Stimulated activated CD4-positive, alpha-beta T cell treated with anti-CD3 and anti-CD28 coated beads, TNF-alpha, amount 100 ng/mL, for 1 hour (primary cell): ENCODE results near the gene USP12.

Experiments
- DNase-seq, 3 donors: peaks; one replicate each; pipeline ENCODE4 v3.0.0-alpha.2; 2020; ENCODE audit warnings: low read depth in 3 of 3, low spot score in 1 of 3

USP12 gene

GRCh38 chr13:27186295-27186694 lies 14.7 kb upstream of the USP12 start:
- DNase-seq = no peak

- DNase-seq = no peak
Observed at GRCh38 chr13:27183561-27184147, 12.0 kb upstream of the USP12 start.

DNA sequence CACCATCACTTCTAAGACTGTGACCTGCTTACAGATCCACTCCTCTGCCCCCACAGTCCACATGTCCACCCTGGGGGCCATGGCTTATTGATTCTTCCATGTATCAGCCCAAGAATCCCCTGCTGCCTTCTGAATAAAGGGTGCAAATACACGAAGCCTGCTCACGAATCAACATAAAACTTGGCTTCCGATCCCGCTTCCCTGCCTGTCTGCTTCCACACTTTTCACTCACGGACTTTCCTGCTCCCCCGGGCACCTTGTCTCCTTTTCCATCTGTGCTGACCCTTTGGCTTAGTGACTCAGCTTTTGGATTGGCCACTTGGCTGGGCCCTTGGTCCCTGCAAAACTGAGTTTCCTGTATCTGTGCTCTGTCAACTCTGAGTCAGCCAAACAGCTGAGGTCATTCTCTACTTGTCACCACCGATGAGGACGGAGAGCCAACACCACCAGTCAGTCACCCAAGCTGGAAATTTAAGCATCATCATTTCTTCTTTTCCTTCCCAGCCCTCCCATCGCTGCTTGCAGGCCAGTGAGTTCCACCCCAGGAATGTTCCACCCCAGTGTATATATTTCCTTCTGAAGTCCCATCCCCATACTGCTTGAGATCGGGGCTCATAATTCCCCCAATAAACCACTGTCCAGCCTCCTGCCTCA lies 11.4 kb upstream of the USP12 start:
- DNase-seq = no peak

DNA sequence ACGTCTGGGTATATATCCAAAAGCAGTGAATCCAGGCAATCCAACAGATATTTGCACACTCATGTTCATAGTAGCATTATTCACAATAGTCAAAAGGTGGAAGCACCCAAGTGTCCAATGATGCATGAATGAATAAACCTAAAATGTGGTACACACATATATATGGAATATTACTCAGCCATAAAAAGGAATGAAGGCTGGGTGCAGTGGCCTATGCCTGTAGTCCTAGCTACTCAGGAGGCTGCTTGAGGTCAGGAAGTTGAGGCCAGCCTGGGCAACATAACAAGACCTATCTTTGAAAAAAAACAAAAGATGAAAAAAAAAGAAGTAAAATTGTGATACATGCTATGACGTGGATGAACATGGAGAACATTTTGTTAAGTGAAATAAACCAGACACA lies 10.4 kb upstream of the USP12 start:
- no peak for DNase-seq

- DNase-seq = no peak
Observed at GRCh38 chr13:27177852-27178251, 6.2 kb upstream of the USP12 start.

- no peak for DNase-seq
Observed at GRCh38 chr13:27176470-27177410, 5.1 kb upstream of the USP12 start.

GRCh38 chr13:27174766-27175455 lies 3.3 kb upstream of the USP12 start:
- DNase-seq = no peak

- DNase-seq = no peak
Observed at GRCh38 chr13:27172495-27172842, 858 bp upstream of the USP12 start.

- DNase-seq = peak; percentile 82 to 87 (median 86)
Observed at GRCh38 chr13:27171827-27172494, 350 bp upstream of the USP12 start.

GRCh38 chr13:27170516-27171243 lies 931 bp downstream of the USP12 start:
- DNase-seq = peak in 1 of 3 donors; percentile 22

- no peak for DNase-seq
Observed at GRCh38 chr13:27170221-27170515, 1.4 kb downstream of the USP12 start.

- DNase-seq = no peak
Observed at GRCh38 chr13:27168906-27169657, 2.5 kb downstream of the USP12 start.

DNA sequence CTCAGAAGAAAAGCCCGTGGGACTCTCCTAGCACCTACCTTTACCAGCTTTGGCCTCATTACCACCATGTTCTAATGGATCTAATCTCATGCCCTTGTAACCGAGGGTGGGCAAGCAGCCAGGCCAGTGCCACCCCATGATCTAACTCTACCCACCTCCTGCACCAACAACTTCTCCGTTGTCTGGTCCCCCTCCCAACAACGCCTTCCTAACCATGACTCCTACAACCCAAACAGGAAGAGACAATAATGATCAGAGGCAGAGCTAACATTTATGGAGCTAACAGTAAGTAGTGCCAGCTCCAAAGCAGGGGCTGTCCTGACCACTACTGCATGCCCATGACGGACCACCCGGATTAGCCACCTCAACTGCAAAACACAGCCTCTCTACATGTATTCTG lies 3.5 kb downstream of the USP12 start:
- DNase-seq = no peak

GRCh38 chr13:27166313-27166712 lies 5.3 kb downstream of the USP12 start:
- DNase-seq = no peak

DNA sequence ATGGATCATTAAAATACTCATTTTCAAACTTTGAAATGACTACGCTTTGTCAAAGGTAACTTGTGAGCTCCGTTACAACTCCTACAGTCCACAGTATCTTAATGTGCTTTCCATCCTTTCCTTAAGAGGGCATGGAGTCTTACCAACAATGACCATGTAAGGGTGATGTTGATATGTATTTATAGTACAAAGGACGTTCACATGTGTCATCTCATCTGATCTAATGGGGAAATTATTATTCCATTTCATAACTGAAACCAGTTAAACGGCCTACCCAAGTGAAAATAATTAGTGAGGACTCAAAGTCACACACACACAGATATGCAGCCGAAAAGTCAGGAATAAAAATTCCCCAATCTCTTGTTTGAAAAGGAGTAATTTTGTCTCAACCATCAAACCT lies 9.6 kb downstream of the USP12 start:
- no peak for DNase-seq

DNA sequence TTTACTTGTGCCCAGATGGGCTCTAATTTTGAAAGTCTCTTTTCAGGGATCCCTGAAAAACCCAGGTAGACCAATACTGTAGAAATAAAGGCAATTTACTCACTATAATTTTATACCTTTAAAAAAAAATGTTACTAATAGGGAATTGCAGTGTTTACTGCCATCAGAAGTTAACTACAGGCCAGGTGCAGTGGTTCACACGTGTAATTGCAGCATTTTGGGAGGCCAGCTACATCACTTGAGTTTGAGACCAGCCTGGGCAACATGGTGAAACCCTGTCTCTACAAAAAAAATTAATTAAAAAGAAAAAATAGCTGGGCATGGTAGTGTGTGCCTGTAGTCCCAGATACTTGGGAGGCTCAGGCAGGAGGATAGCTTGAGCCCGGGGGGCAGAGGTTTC lies 10.2 kb downstream of the USP12 start:
- no peak for DNase-seq

GRCh38 chr13:27160657-27161295 lies 10.8 kb downstream of the USP12 start:
- no peak for DNase-seq

DNA sequence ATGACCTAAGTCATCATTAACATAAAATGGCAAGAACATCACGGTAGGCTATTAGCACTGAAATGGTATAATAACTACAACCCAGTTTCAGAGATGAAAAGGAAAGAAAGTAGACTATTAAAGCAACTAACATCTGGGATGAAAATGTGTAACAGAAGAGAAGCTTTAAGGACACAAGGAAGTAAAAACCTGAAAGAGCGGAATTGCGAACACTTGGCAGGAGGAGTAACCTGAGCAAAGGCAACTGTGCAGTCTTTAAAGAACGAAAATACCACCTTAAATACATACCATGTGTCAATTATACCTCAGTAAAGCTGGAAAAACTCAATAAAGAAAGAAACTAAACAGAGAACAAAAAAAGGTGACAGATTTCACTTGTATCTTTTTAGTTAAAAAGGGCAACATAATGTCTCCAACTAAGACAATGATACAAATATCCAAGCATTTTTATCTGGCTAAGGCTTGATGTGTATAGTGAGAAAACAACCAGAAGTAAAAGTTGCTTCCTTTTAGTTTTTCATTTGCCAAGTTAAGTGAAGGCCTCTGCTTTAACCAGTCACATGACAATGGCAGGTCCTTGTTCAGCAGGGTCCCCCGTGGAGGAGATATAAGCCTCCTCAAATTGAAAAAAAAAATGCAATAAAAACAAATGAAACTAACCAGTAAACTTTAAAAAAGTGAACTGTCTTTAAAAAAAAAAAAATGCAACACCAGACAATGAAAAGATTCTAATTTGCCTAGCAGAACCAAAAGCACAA lies 11.6 kb downstream of the USP12 start:
- DNase-seq = no peak

DNA sequence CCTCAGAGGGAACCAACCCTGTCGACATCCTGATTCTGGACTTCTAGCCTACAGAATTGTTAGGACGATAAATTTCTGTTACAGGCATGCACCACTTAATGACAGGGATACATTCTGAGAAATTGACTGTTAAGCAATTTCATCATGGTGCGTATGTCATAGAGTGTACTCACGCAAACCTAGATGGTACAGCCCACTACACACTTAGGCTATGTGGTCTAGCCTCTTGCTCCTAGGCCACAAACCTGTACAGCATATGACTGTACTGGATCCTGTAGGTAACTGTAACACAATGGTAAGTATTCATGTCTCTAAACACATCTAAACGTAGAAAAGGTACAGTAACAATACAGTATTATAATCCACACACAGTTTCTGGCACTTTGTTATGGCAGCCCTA lies 13.3 kb downstream of the USP12 start:
- DNase-seq = no peak
